ENCODE results near the gene ITSN1.

- TF ChIP-seq CTCF (IDR thresholded peaks at IDR 0.05; ENCODE audit: poor library complexity, severe bottlenecking) = no peak
- TF ChIP-seq SMC3 (conservative IDR thresholded peaks at IDR 0.05; ENCODE audit: poor library complexity) = no peak
- no peak for TF ChIP-seq POLR2AphosphoS5 (IDR thresholded peaks at IDR 0.05)
- TF ChIP-seq REST (IDR thresholded peaks at IDR 0.05; ENCODE audit: borderline replicate concordance) = no peak
- TF ChIP-seq MXI1 (conservative IDR thresholded peaks at IDR 0.05; ENCODE audit: poor library complexity, severe bottlenecking) = no peak
Observed at GRCh38 chr21:33817663-33818451, 175.6 kb downstream of the ITSN1 start.
